ENCODE results near the gene C18orf63.
"Not testable (repeated sequence)": the region's sequence is repeated elsewhere in the genome, so short reads cannot be mapped to it uniquely, and the experiment has no call there.

Gene C18orf63

DNA sequence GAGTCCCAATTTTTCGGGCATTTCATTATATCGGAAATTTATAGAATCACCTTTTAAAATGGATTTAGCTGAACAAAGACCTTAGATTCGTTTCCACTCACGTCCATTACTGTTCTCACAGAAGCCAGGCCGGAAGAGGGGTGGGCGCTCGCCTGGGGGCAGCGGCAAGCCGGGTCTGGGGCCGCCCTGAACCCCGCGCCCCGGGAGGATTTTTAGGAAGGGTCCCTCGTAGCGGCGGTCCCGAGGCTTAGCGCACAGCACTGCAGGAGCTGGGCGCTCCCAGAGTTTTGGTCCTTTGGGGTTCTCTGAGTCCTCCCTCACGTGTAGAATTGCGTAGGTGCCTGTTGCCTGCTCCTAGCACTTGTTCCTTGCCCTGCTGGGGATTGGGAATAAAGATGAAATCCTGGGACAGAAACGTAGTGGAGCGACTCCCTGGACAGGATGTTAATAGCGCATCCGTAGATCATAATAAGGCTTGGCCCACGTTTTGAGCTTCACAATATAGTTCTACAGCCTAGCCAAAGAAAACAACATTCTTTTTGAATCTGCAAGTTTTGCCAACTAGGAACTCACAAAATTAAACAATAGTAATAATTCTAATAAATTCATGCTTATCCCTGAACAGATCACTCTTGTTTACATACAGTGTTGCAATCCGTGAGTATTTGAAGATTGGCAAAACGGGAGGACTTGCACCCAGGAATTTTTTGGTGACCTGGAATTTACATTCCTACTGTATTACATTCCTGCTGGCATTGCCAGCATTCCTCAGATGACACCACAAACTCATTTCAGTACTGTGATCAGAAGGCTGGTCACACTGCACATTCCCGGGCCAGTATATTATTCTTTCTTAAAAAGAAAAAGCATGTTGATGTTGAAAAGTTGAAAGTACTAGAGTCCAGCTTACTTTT, 875 bp downstream of the C18orf63 start:
- Histone ChIP-seq H3K4me3 (replicated peaks; ENCODE audit: low read depth, low read length) (no peak overlapping the region), H3K27me3 (replicated peaks; ENCODE audit: control insufficient read depth, insufficient read depth, low read length) (no peaks in the 10 kb centered on the region; the same call in 1 of the 2 replicates), H3K36me3 (ENCODE audit: control insufficient read depth, insufficient read depth, low read length) (no peaks in the 10 kb centered on the region)
- TF ChIP-seq, protein P1, sequence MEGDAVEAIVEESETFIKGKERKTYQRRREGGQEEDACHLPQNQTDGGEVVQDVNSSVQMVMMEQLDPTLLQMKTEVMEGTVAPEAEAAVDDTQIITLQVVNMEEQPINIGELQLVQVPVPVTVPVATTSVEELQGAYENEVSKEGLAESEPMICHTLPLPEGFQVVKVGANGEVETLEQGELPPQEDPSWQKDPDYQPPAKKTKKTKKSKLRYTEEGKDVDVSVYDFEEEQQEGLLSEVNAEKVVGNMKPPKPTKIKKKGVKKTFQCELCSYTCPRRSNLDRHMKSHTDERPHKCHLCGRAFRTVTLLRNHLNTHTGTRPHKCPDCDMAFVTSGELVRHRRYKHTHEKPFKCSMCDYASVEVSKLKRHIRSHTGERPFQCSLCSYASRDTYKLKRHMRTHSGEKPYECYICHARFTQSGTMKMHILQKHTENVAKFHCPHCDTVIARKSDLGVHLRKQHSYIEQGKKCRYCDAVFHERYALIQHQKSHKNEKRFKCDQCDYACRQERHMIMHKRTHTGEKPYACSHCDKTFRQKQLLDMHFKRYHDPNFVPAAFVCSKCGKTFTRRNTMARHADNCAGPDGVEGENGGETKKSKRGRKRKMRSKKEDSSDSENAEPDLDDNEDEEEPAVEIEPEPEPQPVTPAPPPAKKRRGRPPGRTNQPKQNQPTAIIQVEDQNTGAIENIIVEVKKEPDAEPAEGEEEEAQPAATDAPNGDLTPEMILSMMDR (IDR thresholded peaks at IDR 0.05; ENCODE audit: insufficient read depth, low read length, poor library complexity, severe bottlenecking): no peak
- no peak for DNase-seq (ENCODE audit: extremely low read depth, insufficient read length)

DNA sequence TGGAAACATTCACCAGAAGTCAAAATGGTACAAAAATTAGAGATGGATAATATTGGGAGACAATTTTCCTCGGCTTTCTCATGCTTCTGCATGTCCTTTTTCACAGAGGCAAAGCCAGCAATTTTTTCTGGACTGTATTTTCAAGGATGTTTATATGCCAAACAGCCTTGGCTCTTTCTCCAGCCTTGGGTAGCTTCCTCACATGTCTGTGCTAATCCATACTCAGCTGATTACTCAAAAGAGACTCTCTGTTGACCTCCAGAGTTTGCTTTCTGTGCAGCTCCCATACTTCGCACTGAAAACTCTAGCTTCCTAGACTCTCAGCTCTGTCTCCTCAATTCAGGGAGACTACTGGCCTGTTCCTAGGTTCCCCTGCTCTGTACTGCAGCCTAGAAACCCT, 10.6 kb downstream of the C18orf63 start:
- Histone ChIP-seq H3K27me3 (replicated peaks; ENCODE audit: control insufficient read depth, insufficient read depth, low read length) (no peaks in the 10 kb centered on the region), H3K36me3 (ENCODE audit: control insufficient read depth, insufficient read depth, low read length) (no peaks in the 10 kb centered on the region), H3K4me3 (replicated peaks; ENCODE audit: low read depth, low read length) (no peak overlapping the region)
- TF ChIP-seq, protein P1 (IDR thresholded peaks at IDR 0.05; ENCODE audit: insufficient read depth, low read length, poor library complexity, severe bottlenecking): no peak
- DNase-seq (ENCODE audit: extremely low read depth, insufficient read length): no peak

DNA sequence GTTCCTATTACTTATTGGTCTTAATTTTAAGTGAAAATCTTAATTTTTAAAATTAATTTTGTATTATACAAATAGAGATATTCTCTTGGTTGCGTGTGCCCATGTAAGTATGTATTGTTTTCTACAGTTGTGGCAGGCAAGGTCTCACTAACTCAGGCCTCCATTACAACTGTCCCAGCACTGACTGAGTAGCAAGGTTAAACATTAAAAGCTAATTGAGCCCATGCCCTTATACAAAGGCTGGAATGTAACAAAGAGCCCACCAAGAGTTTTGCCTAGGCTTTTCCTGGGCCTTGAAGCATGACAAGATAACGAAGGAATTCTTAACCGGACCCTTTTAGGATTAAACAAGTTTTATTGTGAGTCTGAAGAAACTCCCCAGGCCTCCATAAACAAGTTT, 11.2 kb downstream of the C18orf63 start:
- not testable (repeated sequence) for H3K4me3 ChIP-seq (replicated peaks; ENCODE audit: low read depth, low read length); DNase-seq (ENCODE audit: extremely low read depth, insufficient read length); H3K27me3 ChIP-seq (replicated peaks; ENCODE audit: control insufficient read depth, insufficient read depth, low read length); H3K36me3 ChIP-seq (ENCODE audit: control insufficient read depth, insufficient read depth, low read length)

DNA sequence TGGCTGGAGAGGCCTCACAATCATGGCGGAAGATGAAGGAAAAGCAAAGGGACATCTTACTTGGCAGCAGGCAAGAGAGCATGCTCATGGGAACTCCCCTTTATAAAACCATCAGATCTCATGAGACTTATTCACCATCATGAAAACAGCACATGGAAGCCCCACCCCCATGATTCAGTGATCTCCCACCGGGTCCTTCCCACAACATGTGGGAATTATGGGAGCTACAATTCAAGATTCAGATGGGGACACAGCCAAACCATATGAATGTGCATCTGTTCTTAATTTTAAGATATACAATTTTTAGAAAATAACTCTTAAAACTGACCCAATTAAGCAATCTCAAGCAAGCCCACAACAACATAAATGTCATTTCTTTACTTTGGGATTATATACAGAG, 12.6 kb downstream of the C18orf63 start:
- Histone ChIP-seq H3K36me3 (ENCODE audit: control insufficient read depth, insufficient read depth, low read length) (no peaks in the 10 kb centered on the region), H3K4me3 (replicated peaks; ENCODE audit: low read depth, low read length) (no peak overlapping the region), H3K27me3 (replicated peaks; ENCODE audit: control insufficient read depth, insufficient read depth, low read length) (no peaks in the 10 kb centered on the region)
- no peak for DNase-seq (ENCODE audit: extremely low read depth, insufficient read length)
- TF ChIP-seq, protein P1 (IDR thresholded peaks at IDR 0.05; ENCODE audit: insufficient read depth, low read length, poor library complexity, severe bottlenecking): no peak

DNA sequence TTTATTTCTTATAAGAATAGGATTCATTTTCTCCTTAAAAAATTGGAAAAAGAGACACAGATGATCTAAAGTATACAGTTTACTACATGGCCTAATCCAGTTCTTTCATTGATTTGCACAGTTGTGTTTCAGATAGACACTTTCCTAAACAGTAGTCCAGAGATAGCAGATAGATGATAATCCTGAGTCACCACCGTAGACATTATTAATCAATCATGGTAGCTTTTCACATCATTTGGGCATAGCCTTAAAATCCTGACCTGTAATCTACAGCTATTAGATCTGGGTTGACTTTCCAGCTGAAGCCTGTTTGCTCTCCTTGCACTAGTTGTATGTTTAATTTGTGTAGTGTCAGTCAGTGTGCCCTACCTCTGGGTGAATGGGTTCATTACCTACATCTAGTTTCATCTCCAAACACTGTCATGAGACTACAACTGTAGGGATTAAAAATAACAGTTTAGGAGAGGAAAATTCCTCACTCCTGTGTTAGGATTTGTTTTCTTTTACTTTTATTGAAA, 14.1 kb downstream of the C18orf63 start:
- H3K27me3 ChIP-seq (replicated peaks; ENCODE audit: control insufficient read depth, insufficient read depth, low read length): no peaks in the 10 kb centered on the region
- no peak for DNase-seq (ENCODE audit: extremely low read depth, insufficient read length)
- no peaks in the 10 kb centered on the region for H3K36me3 ChIP-seq (ENCODE audit: control insufficient read depth, insufficient read depth, low read length)
- TF ChIP-seq, protein P1 (IDR thresholded peaks at IDR 0.05; ENCODE audit: insufficient read depth, low read length, poor library complexity, severe bottlenecking): no peak
- no peak overlapping the region for H3K4me3 ChIP-seq (replicated peaks; ENCODE audit: low read depth, low read length)

DNA sequence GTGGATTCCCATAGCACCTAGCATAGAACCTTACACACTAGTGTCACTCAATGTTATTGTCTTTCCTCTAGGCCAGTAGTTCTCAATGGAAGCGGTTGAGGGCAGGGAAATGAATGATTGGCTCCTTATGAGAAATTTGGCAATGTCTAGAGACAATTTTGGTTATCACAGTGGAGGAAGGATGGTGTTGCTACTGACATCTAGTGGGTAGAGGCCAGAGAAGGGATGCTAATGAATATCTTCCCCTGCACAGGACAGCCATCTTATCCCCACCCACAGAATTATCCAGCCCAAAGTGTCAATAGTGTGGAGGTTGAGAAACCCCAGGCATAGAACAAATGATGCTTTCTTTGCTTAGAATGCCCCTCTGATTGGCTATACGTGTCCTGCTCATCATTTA, 15.8 kb downstream of the C18orf63 start:
- no peaks in the 10 kb centered on the region for H3K27me3 ChIP-seq (replicated peaks; ENCODE audit: control insufficient read depth, insufficient read depth, low read length)
- no peak for DNase-seq (ENCODE audit: extremely low read depth, insufficient read length)
- H3K36me3 ChIP-seq (ENCODE audit: control insufficient read depth, insufficient read depth, low read length): no peaks in the 10 kb centered on the region
- no peak overlapping the region for H3K4me3 ChIP-seq (replicated peaks; ENCODE audit: low read depth, low read length)
- TF ChIP-seq, protein P1 (IDR thresholded peaks at IDR 0.05; ENCODE audit: insufficient read depth, low read length, poor library complexity, severe bottlenecking): peak; percentile 49

Data from GM06990 (cell line).